HG03575 (cell line): ENCODE data around the gene AADACL3.

Experiments
- ATAC-seq: cut with Tn5 transposase; IDR thresholded peaks from one replicate; pipeline ENCODE4 v1.9.1; 2021; ENCODE audit not compliant: unreplicated experiment, insufficient number of reproducible peaks, low FRiP score; ENCODE audit errors: extremely low read depth

Gene AADACL3

GRCh38 chr1:12757836-12758235 is 41.9 kb downstream of the AADACL3 start:
- ATAC-seq: no peak

- no peak for ATAC-seq
These were observed 44.4 kb downstream of the AADACL3 start for GRCh38 chr1:12760256-12760795.

GRCh38 chr1:12761781-12762180 is 45.9 kb downstream of the AADACL3 start:
- no peak for ATAC-seq

- ATAC-seq: no peak
These were observed 46.9 kb downstream of the AADACL3 start for GRCh38 chr1:12762766-12763165.

- ATAC-seq: no peak
These were observed 47.6 kb downstream of the AADACL3 start for GRCh38 chr1:12763479-12763878.

- ATAC-seq: no peak
These were observed 48.1 kb downstream of the AADACL3 start for GRCh38 chr1:12764016-12764415.

GRCh38 chr1:12769031-12769430 is 53.1 kb downstream of the AADACL3 start:
- no peak for ATAC-seq

- ATAC-seq: no peak
These were observed 54.1 kb downstream of the AADACL3 start for GRCh38 chr1:12769976-12770505.

GRCh38 chr1:12770620-12771019 is 54.7 kb downstream of the AADACL3 start:
- ATAC-seq: no peak

GRCh38 chr1:12771186-12771585 is 55.3 kb downstream of the AADACL3 start:
- no peak for ATAC-seq

GRCh38 chr1:12772520-12772919 is 56.6 kb downstream of the AADACL3 start:
- ATAC-seq: no peak

- no peak for ATAC-seq
These were observed 57.5 kb downstream of the AADACL3 start, which contains the start of gene PRAMEF12 for GRCh38 chr1:12773438-12773837. Gene PRAMEF12, plus strand, starts transcription at chr1:12773738. Its CDS starts 1,130 bp downstream, at chr1:12774868.

- no peak for ATAC-seq
These were observed 59.0 kb downstream of the AADACL3 start for GRCh38 chr1:12774801-12775345.

GRCh38 chr1:12775443-12775842 is 59.5 kb downstream of the AADACL3 start:
- no peak for ATAC-seq

- ATAC-seq: no peak
These were observed 61.1 kb downstream of the AADACL3 start for GRCh38 chr1:12776801-12777557.
